Type B pancreatic cell (in vitro differentiated cells): ENCODE data around the gene VSIG2. TPM values are rescaled to one million over a fixed set of nuclear protein-coding genes. Genes with fewer than 3 reads are reported as not detected.

Experiments
- DNase-seq: peaks from one replicate; pipeline ENCODE4 v3.0.0; 2021; ENCODE audit warnings: mixed read lengths; ENCODE audit not compliant: unreplicated experiment; ENCODE audit errors: extremely low spot score
- H3K27ac Mint-ChIP-seq: 2 replicates; pipeline ENCODE4 v1.8.0; 2021; ENCODE audit warnings: mild to moderate bottlenecking, mixed read lengths
- H3K27me3 Mint-ChIP-seq: 2 replicates; pipeline ENCODE4 v1.8.0; 2021; ENCODE audit warnings: mixed read lengths
- H3K36me3 Mint-ChIP-seq: 2 replicates; pipeline ENCODE4 v1.8.0; 2021; ENCODE audit warnings: mixed read lengths
- H3K4me1 Mint-ChIP-seq: one replicate; pipeline ENCODE4 v1.8.0; 2021; ENCODE audit warnings: mixed read lengths; ENCODE audit not compliant: unreplicated experiment
- H3K4me3 Mint-ChIP-seq: 2 replicates; pipeline ENCODE4 v1.8.0; 2021; ENCODE audit warnings: mild to moderate bottlenecking, mixed read lengths
- H3K9me3 Mint-ChIP-seq: 2 replicates; pipeline ENCODE4 v1.8.0; 2021; ENCODE audit warnings: mixed read lengths
- total RNA-seq: library from RNA; stranded (reverse); gene quantifications from 2 replicates; pipeline ENCODE4 v1.2.1, GENCODE V29; 2021; ENCODE audit warnings: low replicate concordance
- TF ChIP-seq, protein P1 (sequence below): fragments of 200-600 bp; sonication (generic); conservative IDR thresholded peaks from 2 replicates; pipeline ENCODE4 v1.5.0; 2021; ENCODE audit warnings: antibody characterized with exemption, mild to moderate bottlenecking

The VSIG2 gene
- total RNA-seq, 1 donor from 2014 or later, result 14.8 TPM

DNA sequence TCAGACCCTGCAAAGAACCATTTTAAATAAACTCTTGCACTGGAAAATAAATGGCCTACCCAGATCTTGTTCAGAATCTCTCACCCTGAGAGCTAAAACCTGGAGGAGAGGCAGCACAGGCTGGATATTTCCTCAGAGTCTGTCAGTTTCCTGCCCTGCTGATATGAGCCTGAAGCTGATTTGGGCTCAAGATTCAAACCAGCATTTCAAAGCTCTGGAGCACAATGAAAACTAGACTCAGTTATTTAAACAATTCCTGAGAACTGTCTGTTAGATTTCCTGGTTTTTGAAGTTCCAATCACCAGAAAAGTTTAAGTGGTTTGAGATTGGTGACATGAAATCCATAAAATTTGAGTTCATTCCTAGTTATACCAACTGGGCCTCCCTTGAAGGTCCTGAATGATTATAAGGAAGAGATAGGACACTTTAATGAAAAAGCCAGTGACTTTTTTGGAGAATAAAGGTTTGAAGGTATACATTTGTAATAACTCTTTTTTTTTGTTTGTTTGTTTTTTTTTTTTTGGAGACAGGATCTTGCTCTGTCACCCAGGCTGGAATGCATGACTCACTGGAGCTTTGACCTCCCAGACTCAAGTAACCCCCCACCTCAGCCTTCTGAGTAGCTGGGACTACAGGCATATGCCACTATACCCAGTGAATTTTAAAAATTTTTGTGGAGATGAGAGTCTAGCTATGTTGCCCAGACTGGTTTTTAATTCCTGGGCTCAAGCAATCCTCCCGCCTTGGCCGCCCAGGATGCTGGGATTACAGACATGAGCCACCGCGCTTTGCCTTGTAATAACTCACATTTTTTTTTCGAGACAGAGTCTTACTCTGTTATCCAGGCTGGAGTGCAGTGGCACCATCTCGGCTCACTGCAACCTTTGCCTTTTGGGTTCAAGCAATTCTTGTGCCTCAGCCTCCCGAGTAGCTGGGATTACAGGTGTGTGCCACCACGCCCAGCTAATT is 18.0 kb upstream of the VSIG2 start:
- no peaks in the 10 kb centered on the region for H3K9me3 Mint-ChIP-seq
- no peak overlapping the region for H3K4me3 Mint-ChIP-seq
- DNase-seq, result no peak
- no peak overlapping the region for H3K27ac Mint-ChIP-seq
- TF ChIP-seq, protein P1, sequence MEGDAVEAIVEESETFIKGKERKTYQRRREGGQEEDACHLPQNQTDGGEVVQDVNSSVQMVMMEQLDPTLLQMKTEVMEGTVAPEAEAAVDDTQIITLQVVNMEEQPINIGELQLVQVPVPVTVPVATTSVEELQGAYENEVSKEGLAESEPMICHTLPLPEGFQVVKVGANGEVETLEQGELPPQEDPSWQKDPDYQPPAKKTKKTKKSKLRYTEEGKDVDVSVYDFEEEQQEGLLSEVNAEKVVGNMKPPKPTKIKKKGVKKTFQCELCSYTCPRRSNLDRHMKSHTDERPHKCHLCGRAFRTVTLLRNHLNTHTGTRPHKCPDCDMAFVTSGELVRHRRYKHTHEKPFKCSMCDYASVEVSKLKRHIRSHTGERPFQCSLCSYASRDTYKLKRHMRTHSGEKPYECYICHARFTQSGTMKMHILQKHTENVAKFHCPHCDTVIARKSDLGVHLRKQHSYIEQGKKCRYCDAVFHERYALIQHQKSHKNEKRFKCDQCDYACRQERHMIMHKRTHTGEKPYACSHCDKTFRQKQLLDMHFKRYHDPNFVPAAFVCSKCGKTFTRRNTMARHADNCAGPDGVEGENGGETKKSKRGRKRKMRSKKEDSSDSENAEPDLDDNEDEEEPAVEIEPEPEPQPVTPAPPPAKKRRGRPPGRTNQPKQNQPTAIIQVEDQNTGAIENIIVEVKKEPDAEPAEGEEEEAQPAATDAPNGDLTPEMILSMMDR, result no peak
- no peaks in the 10 kb centered on the region for H3K27me3 Mint-ChIP-seq
- peaks cover 25% of the 10 kb centered on the region for H3K36me3 Mint-ChIP-seq
- no peaks in the 10 kb centered on the region for H3K4me1 Mint-ChIP-seq

DNA sequence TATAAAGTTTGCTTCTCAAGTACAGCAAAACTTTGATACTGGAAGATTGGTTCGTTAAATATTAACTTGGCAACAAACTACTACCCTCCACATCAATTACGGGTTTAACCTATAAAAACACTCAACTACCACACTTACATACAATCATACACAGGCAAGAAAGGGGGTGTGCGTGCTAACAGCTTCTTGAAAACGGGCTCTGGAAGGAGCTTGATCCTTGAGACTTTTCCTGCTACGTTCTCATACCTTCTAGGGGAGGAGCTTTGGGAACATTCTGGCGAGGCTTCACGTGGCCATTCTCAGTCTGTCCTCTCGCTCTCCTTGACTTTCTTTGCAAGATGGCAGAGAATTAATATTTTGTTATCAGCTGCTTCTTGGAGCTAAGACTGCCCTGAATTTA is 16.9 kb upstream of the VSIG2 start:
- H3K4me3 Mint-ChIP-seq, result no peak overlapping the region
- H3K27me3 Mint-ChIP-seq, result no peaks in the 10 kb centered on the region
- H3K4me1 Mint-ChIP-seq, result peaks cover under 1% of the 10 kb centered on the region
- DNase-seq, result no peak
- peaks cover 22% of the 10 kb centered on the region for H3K36me3 Mint-ChIP-seq
- TF ChIP-seq, protein P1, result no peak
- H3K9me3 Mint-ChIP-seq, result no peaks in the 10 kb centered on the region
- H3K27ac Mint-ChIP-seq, result no peak overlapping the region

DNA sequence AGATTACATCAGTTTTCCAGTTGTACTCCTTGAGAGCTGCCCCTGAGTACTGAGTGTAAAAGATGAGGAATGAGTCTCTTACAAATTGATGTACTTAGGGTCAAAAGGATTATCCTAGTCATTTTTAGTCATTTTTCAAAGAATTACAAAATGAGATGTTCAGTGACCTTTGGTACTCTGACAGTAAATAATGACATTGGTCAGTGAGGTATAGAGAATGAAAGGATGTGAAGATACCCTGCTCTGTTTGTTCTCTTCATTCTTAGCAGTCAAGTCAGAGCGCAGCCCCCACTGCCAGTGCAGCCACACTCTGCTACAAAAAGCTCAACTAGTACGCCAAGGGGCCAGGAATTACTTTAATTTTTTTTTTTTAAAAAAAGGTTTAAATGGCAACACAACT is 14.1 kb upstream of the VSIG2 start:
- Mint-ChIP-seq H3K27me3 (peaks cover 18% of the 10 kb centered on the region), H3K4me1 (peaks cover 11% of the 10 kb centered on the region), H3K27ac (no peak overlapping the region), H3K36me3 (peaks cover 19% of the 10 kb centered on the region), H3K9me3 (no peaks in the 10 kb centered on the region), H3K4me3 (no peak overlapping the region)
- TF ChIP-seq, protein P1, result no peak
- no peak for DNase-seq

DNA sequence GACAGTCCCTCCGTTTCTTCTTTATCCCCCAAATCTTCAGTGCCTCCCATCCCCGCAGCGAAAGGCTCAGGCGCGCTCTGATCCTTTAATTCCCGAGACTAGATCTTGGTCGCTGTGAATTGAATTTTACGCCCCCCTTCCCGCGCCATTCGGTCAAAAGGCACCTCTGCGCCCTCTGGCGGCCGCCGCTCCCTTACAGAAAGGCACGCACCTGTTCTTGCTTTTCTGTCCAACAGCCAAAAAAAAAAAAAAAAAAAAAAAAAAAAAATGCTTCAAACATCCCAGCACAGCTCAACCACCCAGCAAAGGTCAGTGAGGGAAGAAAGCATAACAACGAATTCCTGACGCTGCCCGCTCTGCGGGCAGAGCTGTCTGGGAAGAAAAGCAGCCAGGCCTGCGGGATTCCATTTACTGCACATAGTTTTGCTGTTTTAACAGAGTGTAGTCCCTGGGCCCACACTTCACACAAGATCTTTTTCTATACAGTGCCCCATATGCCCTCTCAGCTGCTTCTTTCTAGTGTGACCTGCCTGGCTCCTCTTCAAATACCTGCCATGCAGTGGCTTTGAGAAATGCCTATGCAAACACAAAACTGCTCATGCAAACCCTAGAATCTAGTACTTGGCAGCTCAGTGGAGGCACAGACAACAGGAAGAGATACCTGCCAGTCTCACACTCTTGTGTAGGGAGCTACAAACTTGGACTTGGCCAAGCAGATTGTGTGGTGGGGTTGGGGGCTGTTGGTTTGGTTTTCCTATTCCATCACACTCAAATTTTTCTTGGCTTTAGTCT is 11.3 kb upstream of the VSIG2 start:
- peaks cover 10% of the 10 kb centered on the region for H3K36me3 Mint-ChIP-seq
- peak overlapping the region; percentile 80 for H3K27ac Mint-ChIP-seq
- H3K4me1 Mint-ChIP-seq, result peaks cover 19% of the 10 kb centered on the region
- DNase-seq, result no peak
- H3K9me3 Mint-ChIP-seq, result no peaks in the 10 kb centered on the region
- peak overlapping the region; percentile 91 for H3K4me3 Mint-ChIP-seq
- peaks cover 46% of the 10 kb centered on the region for H3K27me3 Mint-ChIP-seq
- TF ChIP-seq, protein P1, result peak; percentile 89

DNA sequence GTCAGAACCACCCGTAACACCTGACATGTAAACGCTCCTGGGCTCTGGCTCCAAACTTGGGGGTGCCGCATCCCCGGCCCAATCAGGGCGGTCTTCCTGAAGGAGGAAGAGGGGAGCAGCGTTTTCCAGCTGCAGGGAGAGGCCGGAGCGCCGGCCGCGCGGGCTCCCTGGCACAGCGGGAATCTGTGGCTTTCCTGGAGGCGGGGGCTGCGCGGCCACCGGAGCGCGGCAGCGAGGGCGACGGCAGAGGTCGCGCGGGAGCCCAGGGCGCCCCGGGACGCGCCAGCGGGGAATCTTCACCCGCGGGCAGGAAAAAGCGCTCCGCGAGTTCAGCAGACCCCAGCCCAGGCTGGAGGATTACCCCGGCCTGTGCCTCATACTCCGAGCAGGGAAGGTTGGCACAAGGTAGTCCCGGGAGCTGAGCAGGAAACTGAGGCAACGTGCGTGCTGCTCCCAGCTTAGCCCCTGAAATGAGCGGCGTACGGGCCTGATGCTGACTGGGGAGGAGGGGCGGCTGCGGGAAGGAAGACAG is 10.6 kb upstream of the VSIG2 start:
- Mint-ChIP-seq H3K27me3 (peaks cover 53% of the 10 kb centered on the region), H3K4me3 (peak overlapping the region; percentile 91), H3K27ac (peak overlapping the region; percentile 80), H3K9me3 (no peaks in the 10 kb centered on the region), H3K4me1 (peaks cover 23% of the 10 kb centered on the region), H3K36me3 (peaks cover 9% of the 10 kb centered on the region)
- TF ChIP-seq, protein P1, result no peak
- no peak for DNase-seq
